GM12875 (cell line): ENCODE data around the gene TYRP1.

Source experiments
- H3K4me3 ChIP-seq: one replicate; pipeline ENCODE4 v1.5.1; 2011; ENCODE audit warnings: low read depth, low read length, control low read depth
- CTCF ChIP-seq: IDR thresholded peaks from 2 replicates; pipeline ENCODE4 v1.5.1; 2011; ENCODE audit warnings: low read depth, mild to moderate bottlenecking, control low read depth, inconsistent platforms, low read length, moderate library complexity, borderline replicate concordance; ENCODE audit not compliant: insufficient read depth

TYRP1 gene

GRCh38 chr9:12696931-12697622 lies 3.9 kb downstream of the TYRP1 start:
- TF ChIP-seq CTCF, result no peak
- H3K4me3 ChIP-seq, result no peak overlapping the region

- no peak overlapping the region for H3K4me3 ChIP-seq
- no peak for TF ChIP-seq CTCF
Measured at GRCh38 chr9:12697719-12698118, 4.5 kb downstream of the TYRP1 start.

- no peak overlapping the region for H3K4me3 ChIP-seq
- no peak for TF ChIP-seq CTCF
Measured at GRCh38 chr9:12698266-12698665, 5.1 kb downstream of the TYRP1 start.

- no peak overlapping the region for H3K4me3 ChIP-seq
- no peak for TF ChIP-seq CTCF
Measured at GRCh38 chr9:12698986-12699385, 5.8 kb downstream of the TYRP1 start.

- no peak overlapping the region for H3K4me3 ChIP-seq
- TF ChIP-seq CTCF, result no peak
Measured at GRCh38 chr9:12699529-12699928, 6.3 kb downstream of the TYRP1 start.

GRCh38 chr9:12701126-12701525 lies 7.9 kb downstream of the TYRP1 start:
- no peak overlapping the region for H3K4me3 ChIP-seq
- no peak for TF ChIP-seq CTCF

- H3K4me3 ChIP-seq, result no peak overlapping the region
- no peak for TF ChIP-seq CTCF
Measured at GRCh38 chr9:12702160-12702758, 9.1 kb downstream of the TYRP1 start.
